ENCODE measurements around the gene RNASE8. TPM values are rescaled to one million over a fixed set of nuclear protein-coding genes. Genes with fewer than 3 reads are reported as not detected.

The RNASE8 gene
- total RNA-seq, 1 experiment from 2014 or later: not detected

GRCh38 chr14:21053184-21054122 is 4.2 kb upstream of the RNASE8 start (continued):
- no peak for TF ChIP-seq ATF2 (CRISPR knock-in tag; IDR thresholded peaks at IDR 0.05; ENCODE audit: borderline replicate concordance, low read depth)

- ChIA-PET POLR2A (no interaction called here), CTCF (interaction anchor here (0.5 to 1.3 kb wide), 4 partner anchors 14 to 44 kb away, joined by 3 to 5 read pairs (median 4); partner anchors contain the start of gene ZNF219)
- no peaks in the 10 kb centered on the region for H3K9me3 Mint-ChIP-seq
- no peaks in the 10 kb centered on the region for H3K36me3 Mint-ChIP-seq
- H3K27ac Mint-ChIP-seq: no peak overlapping the region
- DNase-seq (ENCODE audit: low spot score) (no peak), ATAC-seq (peak; percentile 82)
- H3K4me1 Mint-ChIP-seq: peaks cover 7% of the 10 kb centered on the region
- no peak overlapping the region for H3K4me3 Mint-ChIP-seq
- TF ChIP-seq EMX1 (CRISPR knock-in tag; IDR thresholded peaks at IDR 0.05) (no peak), ERG (CRISPR knock-in tag; IDR thresholded peaks at IDR 0.05) (no peak), ZBTB21 (CRISPR knock-in tag; IDR thresholded peaks at IDR 0.05; ENCODE audit: borderline replicate concordance) (no peak), GABPB1 (CRISPR knock-in tag; IDR thresholded peaks at IDR 0.05) (peak; percentile 45; the same call in 1 of the 2 replicates), NR2C2 (CRISPR knock-in tag; IDR thresholded peaks at IDR 0.05) (no peak), ZNF281 (CRISPR knock-in tag; IDR thresholded peaks at IDR 0.05) (no peak), ZNF425 (CRISPR knock-in tag; conservative IDR thresholded peaks at IDR 0.05) (no peak), GTF2I (CRISPR knock-in tag; conservative IDR thresholded peaks at IDR 0.05) (no peak), ATF2 (CRISPR knock-in tag; IDR thresholded peaks at IDR 0.05; ENCODE audit: borderline replicate concordance, low read depth) (no peak)
- H3K27me3 Mint-ChIP-seq (ENCODE audit: low read depth): no peaks in the 10 kb centered on the region; the same call in 1 of the 2 replicates
Measured at GRCh38 chr14:21054123-21054767, 3.4 kb upstream of the RNASE8 start.

GRCh38 chr14:21054768-21055145 is 2.9 kb upstream of the RNASE8 start:
- CTCF ChIA-PET: no interaction called here
- no peak for TF ChIP-seq NFYB (CRISPR knock-in tag; conservative IDR thresholded peaks at IDR 0.05; ENCODE audit: low read depth)
- TF ChIP-seq PRRX2 (CRISPR knock-in tag; IDR thresholded peaks at IDR 0.05): no peak
- TF ChIP-seq OVOL2 (CRISPR knock-in tag; IDR thresholded peaks at IDR 0.05; ENCODE audit: borderline replicate concordance): no peak
- no peak for TF ChIP-seq USF2 (CRISPR knock-in tag; IDR thresholded peaks at IDR 0.05)
- TF ChIP-seq SOX15 (CRISPR knock-in tag; IDR thresholded peaks at IDR 0.05): no peak
- TF ChIP-seq FOXP4 (CRISPR knock-in tag; IDR thresholded peaks at IDR 0.05): no peak
- TF ChIP-seq CREM (CRISPR knock-in tag; IDR thresholded peaks at IDR 0.05): no peak
- no peak for TF ChIP-seq ZNF121 (CRISPR knock-in tag; IDR thresholded peaks at IDR 0.05)
- TF ChIP-seq NFE2L1 (CRISPR knock-in tag; IDR thresholded peaks at IDR 0.05): no peak
- no peak for TF ChIP-seq GTF2I (CRISPR knock-in tag; conservative IDR thresholded peaks at IDR 0.05)
- TF ChIP-seq FOXP1 (CRISPR knock-in tag; IDR thresholded peaks at IDR 0.05; ENCODE audit: borderline replicate concordance): no peak

More at GRCh38 chr14:21054768-21055145, 2.9 kb upstream of the RNASE8 start:
- no peaks in the 10 kb centered on the region for H3K9me3 Mint-ChIP-seq
- ATAC-seq (no peak), DNase-seq (ENCODE audit: low spot score) (no peak)
- peaks cover 7% of the 10 kb centered on the region for H3K4me1 Mint-ChIP-seq
- no peak overlapping the region for H3K27ac Mint-ChIP-seq
- no peaks in the 10 kb centered on the region for H3K36me3 Mint-ChIP-seq
- POLR2A ChIA-PET: no interaction called here
- no peak overlapping the region for H3K4me3 Mint-ChIP-seq
- H3K27me3 Mint-ChIP-seq (ENCODE audit: low read depth): no peaks in the 10 kb centered on the region; the same call in 1 of the 2 replicates

Data from WTC11 (cell line).